Eye (tissue), 1 donor: ENCODE results near the gene MSH5.
"Not testable (repeated sequence)": the region's sequence is repeated elsewhere in the genome, so short reads cannot be mapped to it uniquely, and the experiment has no call there.

Experiments
- DNase-seq: peaks from one replicate; pipeline ENCODE4 v3.0.0-alpha.2; 2015

The MSH5 gene

DNA sequence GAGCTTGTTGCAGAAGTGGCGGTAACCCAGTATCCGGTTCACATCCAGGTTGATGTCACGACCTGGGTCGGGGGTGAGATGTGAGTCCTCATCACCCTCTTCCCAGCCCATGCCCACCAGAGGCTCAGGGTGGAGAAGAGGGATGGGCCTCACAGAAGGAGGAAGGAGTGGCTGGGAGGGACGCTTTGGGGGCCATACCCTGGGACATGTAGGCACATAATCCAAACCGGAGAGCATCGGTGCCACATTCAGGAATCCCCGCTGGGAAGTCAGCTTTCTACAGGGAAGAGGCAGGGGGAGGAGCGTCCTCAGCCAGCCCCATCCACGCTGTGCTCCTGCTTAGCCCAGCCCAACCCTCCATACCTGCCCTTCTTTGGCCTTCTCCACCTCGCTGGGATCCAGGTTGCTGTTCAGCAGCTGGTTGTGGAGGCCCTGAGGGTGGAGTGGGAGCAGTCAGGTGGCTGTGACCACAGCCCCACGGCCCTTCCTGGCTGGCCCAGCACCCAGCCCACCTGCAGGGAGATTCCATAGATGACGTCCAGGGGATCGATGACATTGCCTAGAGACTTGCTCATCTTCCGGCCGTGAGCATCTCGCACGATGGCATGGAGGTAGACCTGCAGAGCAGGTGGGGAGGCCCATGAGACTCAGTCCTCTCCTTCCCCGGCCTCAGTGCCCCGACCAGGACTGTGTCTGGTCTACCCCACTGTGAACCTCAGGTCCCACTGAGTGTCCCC is 40.9 kb downstream of the MSH5 start:
- no peak for DNase-seq

DNA sequence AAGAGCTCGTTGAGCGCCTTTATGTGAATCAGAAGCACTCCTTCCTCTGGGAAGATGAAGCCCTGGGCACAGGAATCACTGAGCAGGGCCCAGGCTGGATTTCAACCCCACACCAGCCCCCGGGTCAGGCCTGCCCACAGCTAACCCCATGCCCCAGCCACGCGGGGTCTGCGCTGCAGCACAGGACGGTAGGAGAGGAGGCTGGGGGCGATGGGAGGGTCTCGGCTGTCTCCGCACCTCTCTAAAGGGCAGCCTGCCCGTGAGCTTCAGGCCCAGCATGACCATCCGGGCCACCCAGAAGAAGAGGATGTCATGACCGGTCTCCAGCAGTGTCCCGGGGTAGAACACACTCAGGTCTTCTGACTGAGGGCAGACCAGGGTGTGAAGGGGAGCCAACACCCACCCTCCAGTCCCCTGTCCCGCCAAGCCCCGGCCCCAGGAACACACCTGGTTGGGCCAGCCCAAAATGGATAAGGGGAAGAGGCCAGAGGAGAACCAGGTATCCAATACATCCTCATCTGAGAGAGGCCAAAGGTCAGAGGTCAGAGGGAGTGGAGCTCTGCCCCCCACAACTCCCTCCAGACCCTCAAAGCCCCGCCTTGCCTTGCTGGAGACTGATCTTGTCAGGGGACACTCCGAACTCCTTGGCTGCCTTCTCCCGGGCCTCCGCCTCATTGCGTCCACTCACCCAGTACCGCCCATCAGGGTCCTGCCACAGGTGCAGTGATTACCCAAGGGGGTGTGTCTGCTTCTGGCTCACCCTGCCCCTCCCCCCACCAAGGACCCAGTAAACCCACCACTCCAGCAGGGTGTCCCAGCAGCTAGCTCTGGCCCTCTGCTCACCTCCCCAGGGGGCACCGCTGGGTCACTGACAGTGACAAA is 41.7 kb downstream of the MSH5 start:
- DNase-seq, result no peak

DNA sequence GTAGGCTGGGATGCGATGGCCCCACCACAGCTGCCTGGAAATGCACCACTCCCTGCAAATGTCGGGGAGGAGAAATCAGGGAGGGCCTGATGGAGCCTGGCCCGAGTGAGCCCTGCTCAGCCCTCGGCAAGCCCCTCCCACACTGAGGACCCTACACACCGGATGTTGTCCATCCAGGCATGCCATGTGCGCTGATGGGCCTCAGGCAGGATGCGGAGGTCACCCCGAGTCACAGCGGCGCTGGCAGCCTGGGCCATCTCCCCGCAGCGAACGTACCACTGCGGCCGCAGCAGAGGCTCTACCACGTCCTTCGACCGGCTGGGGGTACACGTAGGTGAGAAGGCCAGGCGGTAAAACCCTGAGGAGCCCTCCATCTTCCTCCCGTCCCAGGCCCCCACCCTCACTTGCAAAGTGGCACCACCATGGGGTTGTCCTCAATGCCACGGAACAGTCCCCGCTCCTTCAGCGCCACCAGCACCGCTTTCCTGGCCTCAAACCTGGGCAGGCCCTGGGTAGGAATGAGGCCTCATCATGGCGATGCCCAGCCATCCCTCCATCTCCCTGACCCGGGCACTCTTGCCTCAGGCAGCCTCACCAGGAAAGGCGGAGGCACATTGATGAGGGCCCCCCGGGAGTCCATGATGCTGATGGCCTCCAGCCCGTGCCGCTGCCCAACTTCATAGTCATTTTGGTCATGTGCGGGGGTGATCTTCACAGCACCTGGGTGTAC is 42.5 kb downstream of the MSH5 start:
- no peak for DNase-seq

DNA sequence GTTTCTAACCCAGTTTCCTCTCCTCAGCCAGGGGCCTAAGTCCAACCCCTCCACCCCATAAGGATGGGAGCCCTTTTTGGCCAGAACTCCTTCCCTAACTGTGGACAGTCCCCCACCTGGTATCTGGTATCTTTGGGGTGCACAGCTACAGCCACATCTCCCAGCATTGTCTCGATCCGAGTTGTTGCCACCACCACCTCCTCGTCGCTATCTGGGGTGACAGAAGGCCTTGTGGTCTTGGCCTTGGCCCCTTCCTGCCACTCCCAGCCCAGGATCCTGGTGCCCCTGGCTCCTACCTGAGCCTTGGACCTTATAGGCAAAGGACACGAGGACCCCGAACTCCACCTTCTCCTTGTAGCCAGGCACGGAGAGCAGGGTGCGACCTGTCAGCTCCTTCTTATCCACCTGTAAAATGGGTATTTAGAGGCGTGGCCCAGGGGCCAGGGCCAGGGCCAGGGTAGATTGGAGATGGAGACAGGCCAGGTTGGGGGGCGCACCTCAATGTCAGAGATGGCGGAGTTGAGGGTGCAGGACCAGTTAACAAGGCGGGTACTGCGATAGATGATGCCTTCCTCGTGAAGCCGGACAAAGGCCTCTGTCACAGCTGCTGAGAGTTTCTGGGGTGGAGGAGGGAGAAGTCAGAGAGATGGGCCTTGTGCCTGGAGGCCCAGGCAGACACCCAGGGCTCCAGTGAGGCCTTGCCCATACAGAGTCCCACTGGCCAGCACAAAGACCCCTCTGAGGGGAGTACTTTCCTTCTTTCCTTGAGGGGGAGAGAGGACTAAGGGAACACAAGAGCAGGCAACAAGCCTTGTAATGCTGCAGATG is 44.5 kb downstream of the MSH5 start:
- no peak for DNase-seq

DNA sequence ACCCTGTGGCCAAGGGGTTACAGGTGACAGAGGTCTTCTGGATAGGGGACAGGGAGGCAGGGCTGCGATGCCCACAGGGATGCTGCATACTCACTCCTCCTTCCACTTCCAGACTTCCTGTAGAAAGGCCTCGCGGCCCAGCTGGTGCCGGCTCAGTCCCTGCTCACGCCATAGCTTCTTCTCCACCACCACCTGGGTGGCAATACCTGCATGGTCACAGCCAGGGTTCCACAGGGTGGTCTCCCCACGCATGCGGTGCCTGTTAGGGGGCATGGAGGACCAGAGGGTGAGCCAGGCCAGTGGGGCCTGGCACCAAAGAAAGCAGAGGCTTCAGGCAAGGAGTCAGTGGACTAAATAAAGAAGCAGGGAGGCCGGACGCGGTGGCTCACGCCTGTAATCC is 45.7 kb downstream of the MSH5 start:
- no peak for DNase-seq

DNA sequence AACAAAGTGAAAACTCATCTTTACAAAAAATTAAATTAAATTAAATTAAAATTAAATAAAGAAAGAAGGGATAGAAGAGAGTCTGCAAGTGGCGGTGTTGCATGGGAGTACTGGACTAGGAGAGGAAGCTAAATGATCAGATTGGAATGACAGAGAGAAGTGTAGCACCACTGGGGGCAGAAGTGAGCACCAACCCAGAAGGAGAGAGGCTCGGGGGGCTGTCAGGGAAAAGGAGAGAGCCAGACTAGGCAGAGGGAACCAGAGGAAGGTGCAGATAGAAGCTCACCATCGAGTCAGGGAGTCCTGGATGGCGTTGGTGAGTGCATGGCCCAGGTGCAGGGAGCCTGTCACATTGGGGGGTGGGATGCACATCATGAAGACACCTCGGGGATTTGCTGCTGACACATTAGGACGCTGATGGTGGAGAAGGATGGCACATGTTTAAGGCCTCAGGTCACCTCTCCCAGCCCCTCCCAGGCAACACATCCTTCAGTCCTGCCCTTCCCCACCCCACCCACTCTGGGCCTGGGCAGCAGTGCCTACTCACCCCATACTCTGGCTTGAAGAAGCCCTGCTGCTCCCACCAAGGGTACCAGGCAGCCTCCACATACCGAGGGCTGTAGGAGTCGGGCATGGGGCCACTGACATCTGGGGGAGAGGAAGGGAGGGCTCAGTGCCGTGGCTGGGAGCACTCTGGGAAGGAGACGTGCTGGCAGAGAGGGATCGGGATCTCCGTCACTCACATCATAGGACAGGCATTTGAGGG is 51.7 kb downstream of the MSH5 start:
- DNase-seq, result peak; percentile 92

DNA sequence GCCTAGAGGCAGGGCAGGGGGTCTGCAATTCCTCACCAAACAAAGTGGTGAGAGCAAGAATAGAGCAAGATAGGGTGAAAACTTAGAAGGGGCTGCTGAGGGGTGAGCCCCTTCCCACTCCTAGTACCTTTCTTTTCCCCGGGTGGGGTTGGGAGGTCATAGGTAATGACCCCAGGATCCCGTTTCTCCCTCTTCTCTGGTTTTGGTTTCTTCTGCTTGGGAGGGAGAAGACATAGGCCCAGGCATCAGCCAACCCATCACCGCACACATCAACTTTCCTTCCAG is 52.2 kb downstream of the MSH5 start:
- no peak for DNase-seq

DNA sequence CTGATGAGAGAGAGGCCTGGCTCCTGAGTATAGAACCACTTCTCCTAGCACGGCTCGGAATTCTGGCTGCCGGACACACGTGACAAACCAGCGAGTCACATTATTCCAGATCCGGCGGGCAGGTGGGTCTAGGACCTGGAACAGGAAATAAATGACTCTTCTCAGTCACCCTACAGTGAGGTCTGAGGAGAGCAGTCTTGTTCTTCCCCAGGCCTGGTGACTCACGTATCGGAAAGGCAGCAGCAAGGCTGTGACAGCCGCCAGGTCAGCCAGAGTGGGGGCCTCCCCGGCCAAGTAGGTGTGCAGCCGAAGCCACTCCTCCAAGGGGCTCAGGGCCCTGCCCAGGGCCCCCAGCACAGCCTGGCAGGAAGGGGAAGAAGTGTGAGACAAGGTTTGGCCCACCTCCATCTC is 53.0 kb downstream of the MSH5 start:
- DNase-seq, result no peak

DNA sequence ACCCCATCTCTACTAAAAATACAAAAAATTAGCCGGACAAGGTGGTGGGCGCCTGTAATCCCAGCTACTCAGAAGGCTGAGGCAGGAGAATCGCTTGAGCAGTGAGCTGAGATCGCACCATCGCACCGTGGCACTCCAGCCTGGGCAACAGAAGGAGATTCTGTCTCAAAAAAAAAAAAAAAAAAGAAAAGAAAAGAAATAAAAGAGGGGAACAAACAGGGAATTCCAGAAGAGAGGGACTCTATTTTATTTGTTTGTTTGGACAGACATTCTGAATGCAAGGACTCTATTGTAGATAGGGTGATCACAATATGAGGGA is 54.1 kb downstream of the MSH5 start:
- not testable (repeated sequence) for DNase-seq

DNA sequence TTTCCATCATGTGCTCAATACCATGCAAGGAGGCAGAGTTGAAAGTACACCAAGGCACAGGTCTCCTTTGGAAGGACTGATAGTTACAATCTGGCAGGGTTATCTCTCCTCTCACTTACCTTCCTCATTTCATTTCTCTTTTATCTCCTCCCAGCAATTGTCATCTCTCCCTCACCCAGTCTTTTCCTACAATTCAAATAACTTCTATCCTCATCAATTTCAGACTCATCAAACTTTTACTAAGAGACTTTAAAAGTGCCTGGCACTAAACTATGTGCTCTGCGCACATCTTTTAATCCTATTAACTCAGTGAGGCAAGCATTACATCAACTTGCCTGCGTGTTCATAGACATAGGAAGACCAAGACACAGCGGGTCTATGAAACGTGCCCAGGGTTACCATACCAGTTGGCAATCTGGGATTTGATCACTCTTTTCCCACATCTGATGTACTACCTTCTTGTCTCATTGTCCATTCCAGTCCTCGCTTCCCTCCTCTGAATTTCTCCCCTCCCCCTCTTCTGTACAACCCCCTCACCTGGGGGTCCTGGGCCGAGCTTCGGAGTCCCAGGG is 54.6 kb downstream of the MSH5 start:
- peak; percentile 53 for DNase-seq

DNA sequence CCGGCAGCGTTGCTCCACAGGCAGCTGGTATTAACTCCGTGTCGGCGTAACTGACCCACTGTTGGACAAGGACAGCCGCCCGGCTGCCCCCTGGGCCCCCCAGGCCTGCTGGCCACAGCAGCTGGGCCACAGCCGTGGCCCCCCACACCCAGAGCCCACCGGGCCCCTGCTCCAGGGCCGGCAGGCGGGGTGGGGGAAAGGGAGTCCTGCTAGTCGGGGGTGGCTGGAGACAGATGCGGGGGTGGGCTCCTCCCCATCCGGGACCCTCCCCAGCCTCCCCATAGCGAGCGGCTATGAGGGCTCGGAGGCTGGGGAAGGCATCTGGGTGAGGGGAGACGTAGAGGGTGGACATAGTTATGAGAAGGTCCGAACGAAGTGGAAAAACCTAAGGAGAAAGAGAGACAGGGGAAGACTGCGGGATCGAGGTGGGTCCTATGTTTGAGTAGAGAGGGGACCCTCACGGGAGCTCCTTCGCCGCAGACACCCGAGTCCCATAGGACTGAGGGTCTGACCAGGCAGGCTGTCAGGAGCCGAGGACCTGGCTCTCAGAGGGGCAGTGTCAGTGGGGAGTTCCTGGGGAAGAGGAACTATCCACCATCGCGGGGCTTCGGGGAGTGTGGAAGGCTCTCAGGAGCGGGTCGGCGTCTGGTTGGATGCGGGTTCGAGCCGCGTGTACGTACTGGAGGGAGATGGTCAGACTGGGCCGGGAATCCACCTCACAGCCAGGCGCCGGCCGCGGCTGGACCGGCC is 55.2 kb downstream of the MSH5 start:
- no peak for DNase-seq

DNA sequence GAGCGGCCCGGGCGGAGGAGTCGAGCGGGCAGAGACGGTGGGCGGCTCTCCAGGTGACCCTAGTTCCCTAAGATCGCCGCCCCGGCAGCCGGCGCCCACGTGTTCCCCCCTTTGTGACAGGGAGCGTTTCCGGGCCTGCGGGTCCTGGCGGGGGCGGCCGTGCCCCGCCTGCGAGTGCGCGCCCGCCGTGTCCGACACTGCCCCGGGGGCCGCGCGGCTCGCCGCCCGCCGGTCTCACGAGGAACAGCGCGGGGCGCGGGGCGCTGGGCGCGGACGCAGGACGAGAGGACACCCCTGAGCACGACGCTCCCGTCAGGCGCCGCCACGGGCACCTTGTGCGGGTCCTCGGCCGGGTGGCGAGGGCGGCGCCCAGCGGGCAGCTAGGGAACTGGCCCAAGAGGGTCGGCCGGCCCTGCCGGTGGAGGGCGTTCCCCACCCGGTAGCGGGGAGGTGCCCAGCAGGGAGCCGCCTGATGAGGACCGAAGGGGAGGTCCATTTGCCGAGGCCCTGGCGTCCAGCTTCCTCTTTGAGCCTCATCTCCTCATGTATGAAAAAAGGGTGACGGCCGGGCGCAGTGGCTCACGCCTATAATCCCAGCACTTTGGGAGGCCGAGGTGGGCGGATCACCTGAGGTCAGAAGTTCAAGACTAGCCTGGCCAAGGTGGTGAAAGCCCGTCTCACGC is 56.0 kb downstream of the MSH5 start, which contains the start of gene VARS1:
Gene VARS1 (minus strand): TSS at position 137 of the 683 bp plus-strand sequence. CDS start 535 bp downstream, outside the sequence.
- peak; percentile 94 for DNase-seq

DNA sequence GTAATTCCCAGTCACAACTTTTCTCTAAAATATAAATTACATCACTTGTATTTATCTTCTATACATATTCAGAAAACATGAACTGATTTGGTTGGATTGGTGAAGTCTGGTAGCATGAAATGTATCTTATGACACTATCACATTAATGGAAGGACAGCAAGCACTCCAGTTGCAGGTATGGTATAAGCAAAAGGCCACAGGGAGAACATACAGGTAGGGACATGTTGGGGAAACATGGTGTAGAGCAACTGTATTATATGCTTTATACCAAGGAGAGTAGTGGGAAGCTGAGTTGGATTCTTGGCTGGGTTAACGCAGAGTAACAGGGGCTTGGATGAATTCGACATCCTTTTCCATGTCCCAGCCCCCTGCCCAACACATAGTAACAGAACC is 57.2 kb downstream of the MSH5 start:
- no peak for DNase-seq

DNA sequence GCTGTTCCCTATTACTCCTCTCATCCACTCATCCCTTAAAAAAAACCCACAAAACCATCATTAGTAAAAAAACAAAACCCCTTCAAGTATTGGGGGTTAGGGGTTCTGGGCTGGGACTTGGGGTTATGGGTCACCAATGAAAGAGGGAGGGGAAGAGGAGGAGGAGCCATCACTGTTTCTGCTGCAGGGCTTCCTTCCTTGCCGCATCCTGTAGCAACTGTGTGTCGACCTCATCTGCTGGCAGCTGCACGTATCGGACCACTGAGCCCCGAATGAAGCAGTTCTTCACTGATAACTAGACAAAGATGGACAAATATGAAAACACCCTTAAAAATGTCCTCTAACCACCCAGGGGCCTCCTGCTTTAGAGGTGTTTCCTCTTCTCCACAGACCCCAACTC is 57.8 kb downstream of the MSH5 start:
- DNase-seq, result no peak

DNA sequence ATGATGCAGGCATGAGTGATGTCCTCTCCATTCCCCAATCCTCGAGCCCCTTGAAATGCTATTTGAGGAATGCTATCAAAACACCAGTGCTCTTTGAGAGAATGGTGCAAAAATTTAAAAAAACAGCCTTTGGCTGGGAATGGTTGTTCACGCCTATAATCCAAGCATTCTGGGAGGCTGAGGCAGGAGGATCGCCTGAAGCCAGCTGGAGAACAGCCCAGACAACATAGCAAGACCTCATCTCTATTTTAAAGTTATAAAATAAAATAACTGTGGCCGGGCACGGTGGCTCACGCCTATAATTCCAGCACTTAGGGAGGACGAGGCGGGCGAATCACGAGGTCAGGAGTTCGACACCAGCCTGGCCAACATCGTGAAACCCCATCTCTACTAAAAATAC is 60.0 kb downstream of the MSH5 start:
- no peak for DNase-seq

DNA sequence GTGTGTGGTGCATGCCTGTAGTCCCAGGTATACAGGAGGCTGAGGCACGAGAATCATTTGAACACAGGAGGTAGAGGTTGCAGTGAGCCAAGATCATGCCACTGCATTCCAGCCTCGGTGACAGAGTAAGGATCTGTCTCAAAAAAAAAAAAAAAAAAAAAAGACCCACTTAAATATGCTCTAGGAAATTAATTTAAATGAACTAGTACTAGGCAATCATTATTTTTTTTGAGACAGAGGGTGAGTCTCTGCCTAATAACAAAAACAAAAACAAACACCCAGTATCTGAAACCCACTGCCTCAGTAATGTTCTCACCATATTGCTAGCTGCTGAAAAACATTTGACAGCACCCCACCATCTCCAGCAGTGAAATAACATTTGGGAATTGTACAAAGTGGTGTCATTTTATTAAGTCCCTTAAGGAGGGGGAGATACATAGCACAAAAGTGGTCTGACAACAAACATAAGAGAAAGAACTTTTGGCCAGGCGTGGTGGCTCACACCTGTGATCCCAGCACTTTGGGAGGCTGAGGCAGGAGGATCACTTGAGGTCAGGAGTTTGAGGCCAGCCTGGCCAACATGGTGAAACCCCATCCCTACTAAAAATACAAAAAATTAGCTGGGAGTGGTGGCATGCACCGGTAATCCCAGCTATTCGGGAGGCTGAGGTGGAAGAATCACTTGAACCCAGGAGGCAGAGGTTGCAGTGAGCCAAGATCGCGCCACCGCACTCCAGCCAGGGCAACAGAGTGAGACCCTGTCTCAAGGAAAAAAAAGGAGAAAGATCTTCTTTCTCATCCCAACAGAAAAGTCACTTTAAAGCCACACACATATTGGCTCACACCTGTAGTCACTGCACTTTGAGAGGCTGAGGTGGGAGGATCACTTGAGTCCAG is 61.5 kb downstream of the MSH5 start:
- not testable (repeated sequence) for DNase-seq

DNA sequence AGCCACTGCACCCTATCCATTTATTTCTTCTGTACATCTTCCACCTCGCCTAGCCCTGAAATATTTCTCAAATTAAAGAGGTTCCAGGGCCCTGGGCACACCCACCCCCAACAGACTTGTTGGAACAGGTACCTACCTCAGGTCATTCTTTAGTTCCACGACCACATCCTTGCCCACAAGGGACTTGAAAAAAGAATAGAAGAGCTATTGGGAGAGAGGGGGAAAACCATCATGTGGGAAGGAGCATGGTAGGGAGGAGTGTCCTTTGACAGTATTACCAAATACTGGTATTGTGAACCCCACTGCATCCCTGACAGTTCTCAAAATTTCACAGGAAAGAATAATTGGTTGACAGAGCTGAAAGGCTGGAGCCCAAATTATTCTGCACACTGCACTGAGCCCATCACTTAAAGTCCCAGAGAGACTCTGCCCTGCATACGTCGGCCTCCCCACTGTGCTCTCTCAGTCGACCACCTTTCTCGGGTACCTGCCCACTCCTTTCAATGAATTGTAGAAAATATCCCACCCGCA is 66.2 kb downstream of the MSH5 start:
- no peak for DNase-seq

DNA sequence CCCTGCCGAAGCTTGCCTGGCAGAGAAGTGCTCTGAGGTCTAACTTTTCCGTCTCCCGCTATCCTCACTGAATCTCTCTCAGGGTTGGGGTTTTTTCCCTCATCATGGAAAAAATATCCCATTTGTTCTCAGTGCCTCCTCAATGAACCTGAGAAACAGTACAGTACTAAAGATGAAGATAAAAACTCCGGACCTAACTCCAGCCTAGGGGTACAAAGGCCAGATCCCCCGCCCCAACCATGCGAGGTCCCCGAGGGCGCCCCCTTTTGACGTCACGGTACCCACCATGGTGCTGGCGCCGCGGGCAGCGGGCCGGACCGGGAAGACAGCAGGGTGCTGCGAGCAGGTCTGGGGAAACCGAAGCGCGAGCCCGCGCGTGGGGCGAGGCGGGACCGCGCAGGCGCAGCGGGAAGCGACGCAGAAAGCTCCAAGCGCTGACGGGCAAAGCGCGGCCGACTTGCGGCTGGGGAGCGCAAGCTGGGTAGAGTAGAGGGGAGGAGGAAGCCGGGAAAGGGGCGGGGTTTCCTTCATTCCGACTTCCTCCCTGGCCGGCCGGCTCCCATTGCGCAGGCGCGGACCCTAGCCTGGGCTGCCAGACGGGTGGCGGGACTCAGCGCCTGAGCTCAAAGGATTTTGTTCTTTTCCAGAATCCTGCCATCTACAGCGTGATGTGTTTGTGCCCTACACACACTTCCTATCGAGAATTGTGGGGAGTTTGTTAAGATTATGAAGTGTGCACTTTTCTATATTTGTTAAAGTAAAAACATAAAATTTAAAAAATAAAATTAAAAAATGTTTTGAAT is 66.9 kb downstream of the MSH5 start, which contains the start of gene LSM2:
Gene LSM2 (minus strand): TSS at position 497 of the 803 bp plus-strand sequence. CDS start 209 bp downstream, at position 288.
- peak; percentile 99 for DNase-seq
